GM12892 (cell line): ENCODE measurements around the gene DNAAF5.

ENCODE experiments used
- DNase-seq: peaks from one replicate; pipeline ENCODE4 v3.0.0; 2011; ENCODE audit not compliant: insufficient read length
- FAIRE-seq: peaks from 2 replicates; lab custom pipeline; 2011; peaks lifted over from hg19 to GRCh38; lab: Jason Lieb, UNC
- POLR2A ChIP-seq: IDR thresholded peaks from 2 replicates; pipeline ENCODE4 v1.6.1; 2011; ENCODE audit warnings: low read depth, low read length, control low read depth
- POLR2AphosphoS5 ChIP-seq: IDR thresholded peaks from 2 replicates; pipeline ENCODE4 v1.6.1; 2011; ENCODE audit warnings: low read depth, low read length, control low read depth
- TAF1 ChIP-seq: IDR thresholded peaks from 2 replicates; pipeline ENCODE4 v1.6.1; 2011; ENCODE audit warnings: low read depth, mild to moderate bottlenecking, control low read depth, low read length, borderline replicate concordance

The DNAAF5 gene

GRCh38 chr7:756231-756927 lies 29.9 kb downstream of the DNAAF5 start:
- no peak for TF ChIP-seq POLR2A
- TF ChIP-seq POLR2AphosphoS5: no peak
- no peak for TF ChIP-seq TAF1
- FAIRE-seq: no peak
- no peak for DNase-seq

- TF ChIP-seq POLR2A (no peak), POLR2AphosphoS5 (no peak), TAF1 (no peak)
- no peak for FAIRE-seq
- DNase-seq: no peak
Observed at GRCh38 chr7:756928-757560, 30.5 kb downstream of the DNAAF5 start.

- TF ChIP-seq POLR2AphosphoS5 (no peak), POLR2A (no peak), TAF1 (no peak)
- DNase-seq: no peak
- no peak for FAIRE-seq
Observed at GRCh38 chr7:757741-758163, 31.3 kb downstream of the DNAAF5 start.

- no peak for TF ChIP-seq POLR2A
- no peak for TF ChIP-seq TAF1
- TF ChIP-seq POLR2AphosphoS5: no peak
- DNase-seq (no peak), FAIRE-seq (no peak)
Observed at GRCh38 chr7:759569-759968, 33.1 kb downstream of the DNAAF5 start.

- TF ChIP-seq TAF1: no peak
- TF ChIP-seq POLR2AphosphoS5: no peak
- no peak for TF ChIP-seq POLR2A
- no peak for FAIRE-seq
- no peak for DNase-seq
Observed at GRCh38 chr7:760006-760405, 33.5 kb downstream of the DNAAF5 start.

- FAIRE-seq: no peak
- no peak for DNase-seq
- TF ChIP-seq TAF1 (no peak), POLR2A (no peak)
Observed at GRCh38 chr7:761101-761500, 34.6 kb downstream of the DNAAF5 start.

- FAIRE-seq (no peak), DNase-seq (no peak)
- TF ChIP-seq POLR2AphosphoS5 (no peak), POLR2A (no peak), TAF1 (no peak)
Observed at GRCh38 chr7:761631-762030, 35.1 kb downstream of the DNAAF5 start.

- DNase-seq (no peak), FAIRE-seq (no peak)
- no peak for TF ChIP-seq POLR2AphosphoS5
- TF ChIP-seq POLR2A: no peak
- no peak for TF ChIP-seq TAF1
Observed at GRCh38 chr7:762885-763284, 36.4 kb downstream of the DNAAF5 start.

- FAIRE-seq (no peak), DNase-seq (no peak)
- TF ChIP-seq POLR2AphosphoS5: no peak
- no peak for TF ChIP-seq TAF1
- TF ChIP-seq POLR2A: no peak
Observed at GRCh38 chr7:763762-764161, 37.3 kb downstream of the DNAAF5 start.

- DNase-seq (no peak), FAIRE-seq (no peak)
- TF ChIP-seq POLR2AphosphoS5 (no peak), TAF1 (no peak), POLR2A (no peak)
Observed at GRCh38 chr7:765383-765782, 38.9 kb downstream of the DNAAF5 start.

GRCh38 chr7:767580-767940 lies 41.1 kb downstream of the DNAAF5 start:
- FAIRE-seq (no peak), DNase-seq (no peak)
- TF ChIP-seq TAF1: no peak
- no peak for TF ChIP-seq POLR2A
